Measurements from ENCODE around the gene SLC16A5.
"Not testable (repeated sequence)": the region's sequence is repeated elsewhere in the genome, so short reads cannot be mapped to it uniquely, and the experiment has no call there.

Gene SLC16A5

GRCh38 chr17:75124041-75124818 is 36.5 kb downstream of the SLC16A5 start:
- H3K27ac ChIP-seq (ENCODE audit: low read depth, low read length): no peak overlapping the region

GRCh38 chr17:75124819-75125162 is 37.0 kb downstream of the SLC16A5 start:
- Histone ChIP-seq H3K9me3 (ENCODE audit: control insufficient read depth in 5 of 5, low read length in 5 of 5) (no peaks in the 10 kb centered on the region), H3K4me3 (ENCODE audit: low read depth in 1 of 5, low read length in 5 of 5) (no peak overlapping the region), H3K4me1 (ENCODE audit: control insufficient read depth in 5 of 5, insufficient read depth in 5 of 5, low read length in 5 of 5) (peaks cover 0 to 11% (median 0%) of the 10 kb centered on the region in 5 donors), H3K9ac (ENCODE audit: low read length in 5 of 5) (peak overlapping the region in 1 of 5 donors; percentile 4), H3K27ac (ENCODE audit: low read depth, low read length) (no peak overlapping the region), H3K36me3 (ENCODE audit: control insufficient read depth in 5 of 5, insufficient read depth in 5 of 5, low read length in 5 of 5) (peaks cover 0 to 28% (median 14%) of the 10 kb centered on the region in 5 donors), H3K27me3 (ENCODE audit: control insufficient read depth in 5 of 5, insufficient read depth in 4 of 5, low read length in 5 of 5) (no peaks in the 10 kb centered on the region)

More at GRCh38 chr17:75124041-75124818, 36.5 kb downstream of the SLC16A5 start:
- Histone ChIP-seq H3K36me3 (ENCODE audit: control insufficient read depth in 5 of 5, insufficient read depth in 5 of 5, low read length in 5 of 5) (peaks cover 0 to 22% (median 8%) of the 10 kb centered on the region in 5 donors), H3K27me3 (ENCODE audit: control insufficient read depth in 5 of 5, insufficient read depth in 4 of 5, low read length in 5 of 5) (no peaks in the 10 kb centered on the region), H3K4me3 (ENCODE audit: low read depth in 1 of 5, low read length in 5 of 5) (no peak overlapping the region), H3K9me3 (ENCODE audit: control insufficient read depth in 5 of 5, low read length in 5 of 5) (no peaks in the 10 kb centered on the region), H3K9ac (ENCODE audit: low read length in 5 of 5) (no peak overlapping the region), H3K4me1 (ENCODE audit: control insufficient read depth in 5 of 5, insufficient read depth in 5 of 5, low read length in 5 of 5) (peaks cover 0 to 11% (median 0%) of the 10 kb centered on the region in 5 donors)

GRCh38 chr17:75125984-75126383 is 38.2 kb downstream of the SLC16A5 start:
- Histone ChIP-seq H3K27me3 (ENCODE audit: control insufficient read depth in 5 of 5, insufficient read depth in 4 of 5, low read length in 5 of 5) (no peaks in the 10 kb centered on the region), H3K4me1 (ENCODE audit: control insufficient read depth in 5 of 5, insufficient read depth in 5 of 5, low read length in 5 of 5) (peaks cover 0 to 21% (median 9%) of the 10 kb centered on the region in 5 donors), H3K27ac (ENCODE audit: low read depth, low read length) (no peak overlapping the region), H3K36me3 (ENCODE audit: control insufficient read depth in 5 of 5, insufficient read depth in 5 of 5, low read length in 5 of 5) (peaks cover 0 to 28% (median 13%) of the 10 kb centered on the region in 5 donors), H3K9me3 (ENCODE audit: control insufficient read depth in 5 of 5, low read length in 5 of 5) (no peaks in the 10 kb centered on the region), H3K4me3 (ENCODE audit: low read depth in 1 of 5, low read length in 5 of 5) (no peak overlapping the region), H3K9ac (ENCODE audit: low read length in 5 of 5) (peak overlapping the region in 1 of 5 donors; percentile 16)

- H3K4me3 ChIP-seq (ENCODE audit: low read depth in 1 of 5, low read length in 5 of 5): no peak overlapping the region
- H3K36me3 ChIP-seq (ENCODE audit: control insufficient read depth in 5 of 5, insufficient read depth in 5 of 5, low read length in 5 of 5): peaks cover 0 to 24% (median 12%) of the 10 kb centered on the region in 5 donors
- no peaks in the 10 kb centered on the region for H3K9me3 ChIP-seq (ENCODE audit: control insufficient read depth in 5 of 5, low read length in 5 of 5)
- H3K4me1 ChIP-seq (ENCODE audit: control insufficient read depth in 5 of 5, insufficient read depth in 5 of 5, low read length in 5 of 5): peaks cover 0 to 27% (median 13%) of the 10 kb centered on the region in 5 donors
- no peaks in the 10 kb centered on the region for H3K27me3 ChIP-seq (ENCODE audit: control insufficient read depth in 5 of 5, insufficient read depth in 4 of 5, low read length in 5 of 5)
- no peak overlapping the region for H3K9ac ChIP-seq (ENCODE audit: low read length in 5 of 5)
- H3K27ac ChIP-seq (ENCODE audit: low read depth, low read length): no peak overlapping the region
Measured at GRCh38 chr17:75126954-75127353, 39.2 kb downstream of the SLC16A5 start.

GRCh38 chr17:75127936-75128335 is 40.2 kb downstream of the SLC16A5 start:
- H3K9ac ChIP-seq (ENCODE audit: low read length in 5 of 5); H3K27ac ChIP-seq (ENCODE audit: low read depth, low read length): not testable (repeated sequence)
- H3K4me1 ChIP-seq (ENCODE audit: control insufficient read depth in 5 of 5, insufficient read depth in 5 of 5, low read length in 5 of 5): peaks cover 0 to 32% (median 18%) of the 10 kb centered on the region in 5 donors

GRCh38 chr17:75128694-75129505 is 41.1 kb downstream of the SLC16A5 start:
- Histone ChIP-seq H3K9ac (ENCODE audit: low read length in 5 of 5) (no peak overlapping the region), H3K9me3 (ENCODE audit: control insufficient read depth in 5 of 5, low read length in 5 of 5) (no peaks in the 10 kb centered on the region), H3K27ac (ENCODE audit: low read depth, low read length) (no peak overlapping the region), H3K4me1 (ENCODE audit: control insufficient read depth in 5 of 5, insufficient read depth in 5 of 5, low read length in 5 of 5) (peaks cover 0 to 32% (median 18%) of the 10 kb centered on the region in 5 donors), H3K36me3 (ENCODE audit: control insufficient read depth in 5 of 5, insufficient read depth in 5 of 5, low read length in 5 of 5) (peaks cover 0 to 24% (median 12%) of the 10 kb centered on the region in 5 donors), H3K4me3 (ENCODE audit: low read depth in 1 of 5, low read length in 5 of 5) (no peak overlapping the region), H3K27me3 (ENCODE audit: control insufficient read depth in 5 of 5, insufficient read depth in 4 of 5, low read length in 5 of 5) (no peaks in the 10 kb centered on the region)

More at GRCh38 chr17:75127936-75128335, 40.2 kb downstream of the SLC16A5 start:
- not testable (repeated sequence) for H3K9me3 ChIP-seq (ENCODE audit: control insufficient read depth in 5 of 5, low read length in 5 of 5); H3K27me3 ChIP-seq (ENCODE audit: control insufficient read depth in 5 of 5, insufficient read depth in 4 of 5, low read length in 5 of 5); H3K4me3 ChIP-seq (ENCODE audit: low read depth in 1 of 5, low read length in 5 of 5)
- H3K36me3 ChIP-seq (ENCODE audit: control insufficient read depth in 5 of 5, insufficient read depth in 5 of 5, low read length in 5 of 5): peaks cover 0 to 24% (median 12%) of the 10 kb centered on the region in 5 donors

GRCh38 chr17:75129576-75129975 is 41.8 kb downstream of the SLC16A5 start:
- Histone ChIP-seq H3K4me3 (ENCODE audit: low read depth in 1 of 5, low read length in 5 of 5) (no peak overlapping the region), H3K9me3 (ENCODE audit: control insufficient read depth in 5 of 5, low read length in 5 of 5) (no peaks in the 10 kb centered on the region), H3K27me3 (ENCODE audit: control insufficient read depth in 5 of 5, insufficient read depth in 4 of 5, low read length in 5 of 5) (no peaks in the 10 kb centered on the region), H3K36me3 (ENCODE audit: control insufficient read depth in 5 of 5, insufficient read depth in 5 of 5, low read length in 5 of 5) (peaks cover 0 to 24% (median 12%) of the 10 kb centered on the region in 5 donors), H3K27ac (ENCODE audit: low read depth, low read length) (no peak overlapping the region), H3K4me1 (ENCODE audit: control insufficient read depth in 5 of 5, insufficient read depth in 5 of 5, low read length in 5 of 5) (peaks cover 0 to 27% (median 18%) of the 10 kb centered on the region in 5 donors), H3K9ac (ENCODE audit: low read length in 5 of 5) (no peak overlapping the region)

- Histone ChIP-seq H3K9ac (ENCODE audit: low read length in 5 of 5) (peak overlapping the region in 2 of 5 donors; percentile 76 to 82), H3K27ac (ENCODE audit: low read depth, low read length) (no peak overlapping the region), H3K9me3 (ENCODE audit: control insufficient read depth in 5 of 5, low read length in 5 of 5) (no peaks in the 10 kb centered on the region), H3K27me3 (ENCODE audit: control insufficient read depth in 5 of 5, insufficient read depth in 4 of 5, low read length in 5 of 5) (no peaks in the 10 kb centered on the region), H3K4me3 (ENCODE audit: low read depth in 1 of 5, low read length in 5 of 5) (peak overlapping the region in 3 of 5 donors; percentile 55 to 81 (median 64)), H3K4me1 (ENCODE audit: control insufficient read depth in 5 of 5, insufficient read depth in 5 of 5, low read length in 5 of 5) (peaks cover 0 to 27% (median 18%) of the 10 kb centered on the region in 5 donors), H3K36me3 (ENCODE audit: control insufficient read depth in 5 of 5, insufficient read depth in 5 of 5, low read length in 5 of 5) (peaks cover 0 to 24% (median 12%) of the 10 kb centered on the region in 5 donors)
Measured at GRCh38 chr17:75130059-75130631, 42.4 kb downstream of the SLC16A5 start.

- Histone ChIP-seq H3K4me1 (ENCODE audit: control insufficient read depth in 5 of 5, insufficient read depth in 5 of 5, low read length in 5 of 5) (peaks cover 0 to 26% (median 18%) of the 10 kb centered on the region in 5 donors), H3K36me3 (ENCODE audit: control insufficient read depth in 5 of 5, insufficient read depth in 5 of 5, low read length in 5 of 5) (peaks cover 0 to 23% (median 12%) of the 10 kb centered on the region in 5 donors), H3K9ac (ENCODE audit: low read length in 5 of 5) (peak overlapping the region in 4 of 5 donors; percentile 69 to 82 (median 76)), H3K27ac (ENCODE audit: low read depth, low read length) (peak overlapping the region; percentile 62), H3K27me3 (ENCODE audit: control insufficient read depth in 5 of 5, insufficient read depth in 4 of 5, low read length in 5 of 5) (no peaks in the 10 kb centered on the region), H3K4me3 (ENCODE audit: low read depth in 1 of 5, low read length in 5 of 5) (peak overlapping the region; percentile 55 to 89 (median 67)), H3K9me3 (ENCODE audit: control insufficient read depth in 5 of 5, low read length in 5 of 5) (no peaks in the 10 kb centered on the region)
Measured at GRCh38 chr17:75130632-75131277, 43.0 kb downstream of the SLC16A5 start.
